Measurements from ENCODE around the gene HOXA9.

Gene HOXA9

GRCh38 chr7:27187475-27188385 is 22.4 kb upstream of the HOXA9 start:
- DNase-seq: no peak

- no peak for DNase-seq
Measured at GRCh38 chr7:27186668-27187474, 21.5 kb upstream of the HOXA9 start.

GRCh38 chr7:27185854-27186667 is 20.7 kb upstream of the HOXA9 start:
- DNase-seq: no peak

- DNase-seq: no peak
Measured at GRCh38 chr7:27185013-27185853, 19.9 kb upstream of the HOXA9 start, which contains the start of gene HOXA11. HOXA11 (minus strand) TSS chr7:27185232; CDS start chr7:27185144, 88 bp downstream.

- DNase-seq: no peak
Measured at GRCh38 chr7:27184337-27185012, 19.1 kb upstream of the HOXA9 start.

- no peak for DNase-seq
Measured at GRCh38 chr7:27183682-27184336, 18.5 kb upstream of the HOXA9 start.

- no peak for DNase-seq
Measured at GRCh38 chr7:27182861-27183681, 17.7 kb upstream of the HOXA9 start.

- no peak for DNase-seq
Measured at GRCh38 chr7:27182285-27182841, 17.0 kb upstream of the HOXA9 start.

- no peak for DNase-seq
Measured at GRCh38 chr7:27181795-27182275, 16.5 kb upstream of the HOXA9 start.

GRCh38 chr7:27180431-27181420 is 15.4 kb upstream of the HOXA9 start:
- DNase-seq: no peak

GRCh38 chr7:27179503-27180430 is 14.4 kb upstream of the HOXA9 start:
- DNase-seq: peak; percentile 52 to 65

- DNase-seq: no peak
Measured at GRCh38 chr7:27179030-27179429, 13.7 kb upstream of the HOXA9 start.

GRCh38 chr7:27178366-27178765 is 13.0 kb upstream of the HOXA9 start:
- no peak for DNase-seq

- no peak for DNase-seq
Measured at GRCh38 chr7:27177795-27178320, 12.5 kb upstream of the HOXA9 start.

- DNase-seq: no peak
Measured at GRCh38 chr7:27176962-27177794, 11.8 kb upstream of the HOXA9 start.

- no peak for DNase-seq
Measured at GRCh38 chr7:27176524-27176845, 11.1 kb upstream of the HOXA9 start.
